Tibial nerve (tissue), 4 donors: ENCODE data around the gene SEPHS1. TPM values are rescaled to one million over a fixed set of nuclear protein-coding genes. Genes with fewer than 3 reads are reported as not detected.

ENCODE experiments used
- DNase-seq, 2 donors: peaks; one replicate each; pipeline ENCODE4 v3.0.0-alpha.2; 2019; ENCODE audit warnings: low spot score in 2 of 2
- H3K27ac ChIP-seq, 4 donors: fragments of 200-600 bp; sonication (generic) in 3 of 4; one replicate each; pipeline ENCODE4 v1.5.1; 2017 to 2019; ENCODE audit warnings: mild to moderate bottlenecking in 1 of 4
- H3K27me3 ChIP-seq, 2 donors: fragments of 200-600 bp; sonication (generic) in 1 of 2; one replicate each; pipeline versions ENCODE4 v1.5.1 to v1.6.0; 2017 to 2019
- H3K36me3 ChIP-seq, 3 donors: fragments of 200-600 bp; sonication (generic); one replicate each; pipeline ENCODE4 v1.5.1; 2018 to 2019
- H3K4me1 ChIP-seq, 4 donors: fragments of 200-600 bp; sonication (generic) in 3 of 4; one replicate each; pipeline ENCODE4 v1.5.1; 2017 to 2019
- H3K4me3 ChIP-seq, 4 donors: fragments of 200-600 bp; sonication (generic) in 3 of 4; one replicate each; pipeline ENCODE4 v1.5.1; 2017 to 2019; ENCODE audit warnings: mild to moderate bottlenecking in 1 of 4, moderate library complexity in 1 of 4
- H3K9me3 ChIP-seq, 4 donors: fragments of 200-600 bp; sonication (generic) in 3 of 4; one replicate each; pipeline ENCODE4 v1.5.1; 2017 to 2019
- CTCF ChIP-seq, 5 experiments: fragments of 200-600 bp in 3 of 5; fragments of 450-650 bp in 2 of 5; sonication (generic) in 3 of 5; IDR thresholded peaks; one replicate each; pipeline ENCODE4 v1.5.1; 2016 to 2019; ENCODE audit warnings: antibody characterized with exemption in 5 of 5, mild to moderate bottlenecking in 3 of 5, moderate library complexity in 2 of 5
- EP300 ChIP-seq, 2 donors: sonication (generic); formaldehyde crosslinking; IDR thresholded peaks; one replicate each; pipeline ENCODE4 v1.6.1; 2017; ENCODE audit warnings: antibody characterized with exemption in 2 of 2, mild to moderate bottlenecking in 1 of 2
- POLR2A ChIP-seq, 2 donors: fragments of 450-650 bp; IDR thresholded peaks; one replicate each; pipeline ENCODE4 v1.6.1; 2017; ENCODE audit warnings: antibody characterized with exemption in 2 of 2, mild to moderate bottlenecking in 2 of 2, moderate library complexity in 2 of 2
- WGBS, 2 donors: methylation state at CpG; one replicate each; pipeline ENCODE4 v1.1.5; 2018; 5-methylcytosine and 5-hydroxymethylcytosine counted together
- total RNA-seq, 4 donors: library from RNA; depleted of rRNA; stranded (reverse); fragments of >200 nt; gene quantifications; one replicate each; pipeline ENCODE4 v1.1.0, GENCODE V29; 2016

Gene SEPHS1
- total RNA-seq, 4 donors from 2014 or later = 18.0 to 28.4 (median 23.9) TPM

- no peak for DNase-seq
- Histone ChIP-seq H3K27ac (no peak overlapping the region), H3K9me3 (peaks cover 0 to 7% (median 0%) of the 10 kb centered on the region in 4 donors), H3K27me3 (no peaks in the 10 kb centered on the region), H3K36me3 (no peaks in the 10 kb centered on the region), H3K4me3 (no peak overlapping the region), H3K4me1 (peaks cover 0 to 6% (median 0%) of the 10 kb centered on the region in 4 donors)
- TF ChIP-seq POLR2A (IDR thresholded peaks at IDR 0.05) (no peak), CTCF (IDR thresholded peaks at IDR 0.05) (no peak), EP300 (IDR thresholded peaks at IDR 0.05) (no peak)
- 52% methylated on average over 4 of the region's 4 CpGs for WGBS, 2 donors
Observed at GRCh38 chr10:13393640-13394039, 45.5 kb upstream of the SEPHS1 start.

GRCh38 chr10:13392701-13393100 is 44.6 kb upstream of the SEPHS1 start:
- H3K27ac ChIP-seq = no peak overlapping the region
- H3K4me1 ChIP-seq = peaks cover 0 to 6% (median 0%) of the 10 kb centered on the region in 4 donors
- no peak for DNase-seq
- no peaks in the 10 kb centered on the region for H3K36me3 ChIP-seq
- no peaks in the 10 kb centered on the region for H3K27me3 ChIP-seq
- TF ChIP-seq EP300 (IDR thresholded peaks at IDR 0.05) (no peak), CTCF (IDR thresholded peaks at IDR 0.05) (no peak), POLR2A (IDR thresholded peaks at IDR 0.05) (no peak)
- 87 to 90% methylated on average over 5 of the region's 5 CpGs for WGBS, 2 donors
- peaks cover 0 to 7% (median 0%) of the 10 kb centered on the region in 4 donors for H3K9me3 ChIP-seq
- no peak overlapping the region for H3K4me3 ChIP-seq

- Histone ChIP-seq H3K4me3 (no peak overlapping the region), H3K27me3 (no peaks in the 10 kb centered on the region), H3K9me3 (no peaks in the 10 kb centered on the region), H3K36me3 (no peaks in the 10 kb centered on the region), H3K4me1 (peaks cover 0 to 6% (median 0%) of the 10 kb centered on the region in 4 donors), H3K27ac (peak overlapping the region in 1 of 4 donors; percentile 33)
- TF ChIP-seq EP300 (IDR thresholded peaks at IDR 0.05) (peak in 1 of 2 donors; percentile 13), CTCF (IDR thresholded peaks at IDR 0.05) (no peak), POLR2A (IDR thresholded peaks at IDR 0.05) (no peak)
- peak in 1 of 2 donors; percentile 5 for DNase-seq
- WGBS, 2 donors = 46 to 53% methylated on average over 20 of the region's 20 CpGs
Observed at GRCh38 chr10:13390604-13391522, 42.8 kb upstream of the SEPHS1 start.

GRCh38 chr10:13388478-13389230 is 40.6 kb upstream of the SEPHS1 start:
- Histone ChIP-seq H3K27ac (no peak overlapping the region), H3K36me3 (no peaks in the 10 kb centered on the region), H3K27me3 (peaks cover 0 to 5% of the 10 kb centered on the region in 2 donors), H3K9me3 (no peaks in the 10 kb centered on the region), H3K4me1 (peaks cover 0 to 6% (median 0%) of the 10 kb centered on the region in 4 donors), H3K4me3 (no peak overlapping the region)
- WGBS, 2 donors = 75 to 84% methylated on average over 3 of the region's 3 CpGs
- TF ChIP-seq EP300 (IDR thresholded peaks at IDR 0.05) (no peak), POLR2A (IDR thresholded peaks at IDR 0.05) (no peak), CTCF (IDR thresholded peaks at IDR 0.05) (no peak)
- DNase-seq = no peak
